Keratinocyte (primary cell): Measurements from ENCODE around the gene NTHL1. TPM values are rescaled to one million over a fixed set of nuclear protein-coding genes. Genes with fewer than 3 reads are reported as not detected.

Source experiments
- DNase-seq: peaks from one replicate; pipeline ENCODE4 v3.0.0-alpha.2; 2011; ENCODE audit warnings: low read depth, missing footprints, low spot score
- FAIRE-seq: peaks from 2 replicates; lab custom pipeline; 2011; peaks lifted over from hg19 to GRCh38; lab: Jason Lieb, UNC
- H2AFZ ChIP-seq: 2 replicates; pipeline ENCODE4 v1.6.0; 2012; ENCODE audit warnings: low read length, control low read depth, inconsistent platforms; ENCODE audit not compliant: control insufficient read depth
- H3K27ac ChIP-seq: 2 replicates; pipeline ENCODE4 v1.5.1; 2011; ENCODE audit warnings: low read length; ENCODE audit not compliant: control insufficient read depth, insufficient read depth
- H3K27me3 ChIP-seq: 3 replicates; pipeline ENCODE4 v1.6.0; 2011; ENCODE audit warnings: low read length; ENCODE audit not compliant: control insufficient read depth, insufficient read depth; ENCODE audit errors: extremely low read depth
- H3K36me3 ChIP-seq, 2 experiments: 2 replicates in 1 of 2; 3 replicates in 1 of 2; pipeline ENCODE4 v1.5.1; 2011; ENCODE audit warnings: low read length in 2 of 2, mild to moderate bottlenecking in 1 of 2; ENCODE audit not compliant: control insufficient read depth in 2 of 2, insufficient read depth in 2 of 2; ENCODE audit errors: extremely low read depth in 1 of 2
- H3K4me1 ChIP-seq: 3 replicates; pipeline ENCODE4 v1.5.1; 2011; ENCODE audit warnings: low read length; ENCODE audit not compliant: control insufficient read depth, insufficient read depth; ENCODE audit errors: extremely low read depth
- H3K4me2 ChIP-seq: 3 replicates; pipeline ENCODE4 v1.6.0; 2011; ENCODE audit warnings: low read depth, low read length; ENCODE audit not compliant: control insufficient read depth, insufficient read depth; ENCODE audit errors: extremely low read depth
- H3K4me3 ChIP-seq, 3 experiments: fragments of 200-600 bp in 1 of 3; sonication (generic) in 1 of 3; 2 replicates in 2 of 3; 3 replicates in 1 of 3; pipeline ENCODE4 v1.5.1; 2011 to 2016; ENCODE audit warnings: low read length in 3 of 3, mild to moderate bottlenecking in 3 of 3, control low read depth in 2 of 3, inconsistent platforms in 1 of 3, low read depth in 1 of 3, mixed read lengths in 1 of 3, mixed run types in 1 of 3, moderate library complexity in 1 of 3; ENCODE audit not compliant: control insufficient read depth in 2 of 3, insufficient read depth in 2 of 3; ENCODE audit errors: extremely low read depth in 1 of 3
- H3K79me2 ChIP-seq: 2 replicates; pipeline ENCODE4 v1.6.0; 2012; ENCODE audit warnings: low read length; ENCODE audit not compliant: control insufficient read depth, insufficient read depth
- H3K9ac ChIP-seq: 3 replicates; pipeline ENCODE4 v1.6.0; 2011; ENCODE audit warnings: low read length; ENCODE audit not compliant: control insufficient read depth, insufficient read depth; ENCODE audit errors: extremely low read depth
- H3K9me1 ChIP-seq: 3 replicates; pipeline ENCODE4 v1.6.0; 2011; ENCODE audit warnings: low read length; ENCODE audit not compliant: control insufficient read depth, insufficient read depth; ENCODE audit errors: extremely low read depth
- H3K9me3 ChIP-seq: 2 replicates; pipeline ENCODE4 v1.5.1; 2012; ENCODE audit warnings: low read depth, low read length; ENCODE audit not compliant: control insufficient read depth
- H4K20me1 ChIP-seq: 3 replicates; pipeline ENCODE4 v1.6.0; 2011; ENCODE audit warnings: low read length; ENCODE audit not compliant: control insufficient read depth, insufficient read depth; ENCODE audit errors: extremely low read depth
- CTCF ChIP-seq, 3 experiments: IDR thresholded peaks in 1 of 3; conservative IDR thresholded peaks in 1 of 3; optimal IDR thresholded peaks in 1 of 3; 2 replicates in 2 of 3; 3 replicates in 1 of 3; pipeline versions ENCODE3 to v1.5.1; 2011; ENCODE audit warnings: low read length in 3 of 3, mild to moderate bottlenecking in 3 of 3, moderate library complexity in 2 of 3, control low read depth in 1 of 3, inconsistent platforms in 1 of 3; ENCODE audit not compliant: insufficient read depth in 2 of 3; ENCODE audit errors: extremely low read depth in 1 of 3
- EZH2 ChIP-seq: IDR thresholded peaks from one replicate; pipeline ENCODE4 v1.6.1; 2012; ENCODE audit warnings: inconsistent platforms, mild to moderate bottlenecking, low read length, moderate library complexity
- dilution Hi-C: fragments of 300-500 bp; cut with MboI; formaldehyde crosslinking; loops from one replicate; pipeline ENCODE4 v1.7.0; 2020; ENCODE audit warnings: low sequenced_read_pairs; ENCODE audit not compliant: extremely low pct_ligation_motif_present
- polyA plus RNA-seq, 5 experiments: library from polyadenylated mRNA; depleted of rRNA in 3 of 5; stranded (reverse) in 3 of 5; stranded (forward) in 1 of 5; unstranded in 1 of 5; fragments of >200 nt; gene quantifications; 1 replicate in 1 of 5; 2 replicates in 3 of 5; 3 replicates in 1 of 5; pipeline versions ENCODE4 v1.2.1 to v1.2.3, GENCODE V29; 2011 to 2012; ENCODE audit warnings: missing spikeins in 2 of 5, low read depth in 1 of 5, low replicate concordance in 1 of 5

NTHL1 gene
- polyA plus RNA-seq, 1 donor (not counting 4 experiments of a cell fraction or from before 2014, with no cell fraction given) = 8.5 TPM

GRCh38 chr16:2082171-2082982, 34.7 kb upstream of the NTHL1 start:
- no peak for DNase-seq
- dilution Hi-C loops = no loop called here
- Histone ChIP-seq H3K36me3 (peaks cover 28 to 31% of the 10 kb centered on the region in 2 experiments), H3K4me3 (no peak overlapping the region), H3K9ac (no peak overlapping the region), H2AFZ (no peak overlapping the region), H3K27me3 (no peaks in the 10 kb centered on the region), H3K27ac (no peak overlapping the region), H3K9me1 (no peaks in the 10 kb centered on the region), H3K9me3 (no peaks in the 10 kb centered on the region), H3K4me1 (peaks cover 15% of the 10 kb centered on the region), H3K4me2 (no peak overlapping the region), H4K20me1 (peaks cover 6% of the 10 kb centered on the region), H3K79me2 (no peaks in the 10 kb centered on the region)
- no peak for FAIRE-seq
- TF ChIP-seq CTCF (optimal IDR thresholded peaks at IDR 0.05 in 1 of 3, IDR thresholded peaks at IDR 0.05 in 1 of 3, conservative IDR thresholded peaks at IDR 0.05 in 1 of 3; ENCODE audit: extremely low read depth in 1 of 3, insufficient read depth in 2 of 3, low read length in 3 of 3) = peak in 1 of 3 experiments; percentile 14
- no peak for TF ChIP-seq EZH2

- no peak overlapping the region for H2AFZ ChIP-seq
- no peaks in the 10 kb centered on the region for H3K9me3 ChIP-seq
- H3K4me2 ChIP-seq = no peak overlapping the region
- dilution Hi-C loops = no loop called here
- no peak overlapping the region for H3K4me3 ChIP-seq
- H3K4me1 ChIP-seq = peaks cover 15% of the 10 kb centered on the region
- no peaks in the 10 kb centered on the region for H3K9me1 ChIP-seq
- FAIRE-seq (no peak), DNase-seq (no peak)
- H3K36me3 ChIP-seq = peaks cover 28 to 32% of the 10 kb centered on the region in 2 experiments
- no peak overlapping the region for H3K9ac ChIP-seq
- no peak overlapping the region for H3K27ac ChIP-seq
- H3K27me3 ChIP-seq = no peaks in the 10 kb centered on the region
- no peak for TF ChIP-seq CTCF (optimal IDR thresholded peaks at IDR 0.05 in 1 of 3, IDR thresholded peaks at IDR 0.05 in 1 of 3, conservative IDR thresholded peaks at IDR 0.05 in 1 of 3; ENCODE audit: extremely low read depth in 1 of 3, insufficient read depth in 2 of 3, low read length in 3 of 3)
- TF ChIP-seq EZH2 = no peak
- H4K20me1 ChIP-seq = peaks cover 4% of the 10 kb centered on the region
- no peaks in the 10 kb centered on the region for H3K79me2 ChIP-seq
Measured at GRCh38 chr16:2081201-2082084, 33.8 kb upstream of the NTHL1 start.
